ENCODE data around the gene MOB1B. TPM values are rescaled to one million over a fixed set of nuclear protein-coding genes. Genes with fewer than 3 reads are reported as not detected.

Gene MOB1B
- total and polyA plus RNA-seq, 2 of the 13 experiments (the other 11 are each of a cell fraction or from before 2014, with no cell fraction given): 3.9 to 4.0 TPM

DNA sequence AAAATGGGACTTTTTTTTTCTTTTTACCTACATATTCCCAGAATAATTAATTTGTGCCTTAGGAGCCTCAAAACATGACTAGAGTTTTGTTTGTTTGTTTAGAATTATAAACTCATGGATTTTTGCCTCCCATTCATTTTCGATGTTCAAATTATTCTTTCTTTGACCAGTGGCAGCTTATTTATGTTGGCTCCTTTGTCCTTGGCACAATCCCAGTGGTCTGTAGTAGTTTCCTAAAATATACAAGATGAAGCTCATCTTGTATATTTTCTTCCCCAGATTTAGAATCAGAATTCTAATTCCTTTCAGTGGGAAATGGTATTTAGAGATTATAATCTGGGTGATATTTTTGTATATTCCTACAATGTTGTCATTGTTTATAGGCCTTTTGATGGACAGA is 118.4 kb downstream of the MOB1B start:
- H2AFZ ChIP-seq (ENCODE audit: low read length): no peak overlapping the region
- no peaks in the 10 kb centered on the region for H3K9me3 ChIP-seq (ENCODE audit: low read length)
- BruUV-seq (replicated peaks): no TSS peak
- DNase-seq (ENCODE audit: low spot score): no peak
- 0 out of 5 replicates have a peak, but pooled peaks cover 0 to 4% of the 10 kb centered on the region in 2 experiments for H3K36me3 ChIP-seq (replicated peaks in 1 of 2; ENCODE audit: control insufficient read depth in 1 of 2, insufficient read depth in 2 of 2, low read length in 2 of 2)
- H3K27me3 ChIP-seq (ENCODE audit: control insufficient read depth in 1 of 2, insufficient read depth in 2 of 2, low read length in 2 of 2): no peaks in the 10 kb centered on the region
- intact Hi-C loops (cut with micrococcal nuclease; ENCODE audit: unreplicated experiment): no loop called here
- no peak for FAIRE-seq
- no peak for ATAC-seq
- POLR2A ChIA-PET: no interaction called here
- no peak for TF ChIP-seq U2AF1 (optimal IDR thresholded peaks at IDR 0.05; ENCODE audit: low read depth, low read length)
- TF ChIP-seq HNRNPK (IDR thresholded peaks at IDR 0.05; ENCODE audit: low read depth, low read length, poor library complexity, severe bottlenecking): no peak
- TF ChIP-seq ZBTB21 (CRISPR knock-in tag; IDR thresholded peaks at IDR 0.05): no peak
- TF ChIP-seq ZNF296 (CRISPR knock-in tag; conservative IDR thresholded peaks at IDR 0.05): no peak
- TF ChIP-seq, protein P1, sequence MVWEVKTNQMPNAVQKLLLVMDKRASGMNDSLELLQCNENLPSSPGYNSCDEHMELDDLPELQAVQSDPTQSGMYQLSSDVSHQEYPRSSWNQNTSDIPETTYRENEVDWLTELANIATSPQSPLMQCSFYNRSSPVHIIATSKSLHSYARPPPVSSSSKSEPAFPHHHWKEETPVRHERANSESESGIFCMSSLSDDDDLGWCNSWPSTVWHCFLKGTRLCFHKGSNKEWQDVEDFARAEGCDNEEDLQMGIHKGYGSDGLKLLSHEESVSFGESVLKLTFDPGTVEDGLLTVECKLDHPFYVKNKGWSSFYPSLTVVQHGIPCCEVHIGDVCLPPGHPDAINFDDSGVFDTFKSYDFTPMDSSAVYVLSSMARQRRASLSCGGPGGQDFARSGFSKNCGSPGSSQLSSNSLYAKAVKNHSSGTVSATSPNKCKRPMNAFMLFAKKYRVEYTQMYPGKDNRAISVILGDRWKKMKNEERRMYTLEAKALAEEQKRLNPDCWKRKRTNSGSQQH (CRISPR knock-in tag; IDR thresholded peaks at IDR 0.05; ENCODE audit: low read depth): no peak
- no peak for TF ChIP-seq SRY (CRISPR knock-in tag; IDR thresholded peaks at IDR 0.05)
- TF ChIP-seq, protein P2, sequence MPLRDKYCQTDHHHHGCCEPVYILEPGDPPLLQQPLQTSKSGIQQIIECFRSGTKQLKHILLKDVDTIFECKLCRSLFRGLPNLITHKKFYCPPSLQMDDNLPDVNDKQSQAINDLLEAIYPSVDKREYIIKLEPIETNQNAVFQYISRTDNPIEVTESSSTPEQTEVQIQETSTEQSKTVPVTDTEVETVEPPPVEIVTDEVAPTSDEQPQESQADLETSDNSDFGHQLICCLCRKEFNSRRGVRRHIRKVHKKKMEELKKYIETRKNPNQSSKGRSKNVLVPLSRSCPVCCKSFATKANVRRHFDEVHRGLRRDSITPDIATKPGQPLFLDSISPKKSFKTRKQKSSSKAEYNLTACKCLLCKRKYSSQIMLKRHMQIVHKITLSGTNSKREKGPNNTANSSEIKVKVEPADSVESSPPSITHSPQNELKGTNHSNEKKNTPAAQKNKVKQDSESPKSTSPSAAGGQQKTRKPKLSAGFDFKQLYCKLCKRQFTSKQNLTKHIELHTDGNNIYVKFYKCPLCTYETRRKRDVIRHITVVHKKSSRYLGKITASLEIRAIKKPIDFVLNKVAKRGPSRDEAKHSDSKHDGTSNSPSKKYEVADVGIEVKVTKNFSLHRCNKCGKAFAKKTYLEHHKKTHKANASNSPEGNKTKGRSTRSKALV (CRISPR knock-in tag; IDR thresholded peaks at IDR 0.05): no peak
- TF ChIP-seq, protein P3, sequence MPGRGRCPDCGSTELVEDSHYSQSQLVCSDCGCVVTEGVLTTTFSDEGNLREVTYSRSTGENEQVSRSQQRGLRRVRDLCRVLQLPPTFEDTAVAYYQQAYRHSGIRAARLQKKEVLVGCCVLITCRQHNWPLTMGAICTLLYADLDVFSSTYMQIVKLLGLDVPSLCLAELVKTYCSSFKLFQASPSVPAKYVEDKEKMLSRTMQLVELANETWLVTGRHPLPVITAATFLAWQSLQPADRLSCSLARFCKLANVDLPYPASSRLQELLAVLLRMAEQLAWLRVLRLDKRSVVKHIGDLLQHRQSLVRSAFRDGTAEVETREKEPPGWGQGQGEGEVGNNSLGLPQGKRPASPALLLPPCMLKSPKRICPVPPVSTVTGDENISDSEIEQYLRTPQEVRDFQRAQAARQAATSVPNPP (CRISPR knock-in tag; IDR thresholded peaks at IDR 0.05): no peak
- TF ChIP-seq JDP2 (CRISPR knock-in tag; IDR thresholded peaks at IDR 0.05; ENCODE audit: borderline replicate concordance): no peak
- no peak for TF ChIP-seq SIX1 (CRISPR knock-in tag; IDR thresholded peaks at IDR 0.05; ENCODE audit: borderline replicate concordance)
- TF ChIP-seq ZNF572 (CRISPR knock-in tag; IDR thresholded peaks at IDR 0.05): no peak
- TF ChIP-seq, protein P4, sequence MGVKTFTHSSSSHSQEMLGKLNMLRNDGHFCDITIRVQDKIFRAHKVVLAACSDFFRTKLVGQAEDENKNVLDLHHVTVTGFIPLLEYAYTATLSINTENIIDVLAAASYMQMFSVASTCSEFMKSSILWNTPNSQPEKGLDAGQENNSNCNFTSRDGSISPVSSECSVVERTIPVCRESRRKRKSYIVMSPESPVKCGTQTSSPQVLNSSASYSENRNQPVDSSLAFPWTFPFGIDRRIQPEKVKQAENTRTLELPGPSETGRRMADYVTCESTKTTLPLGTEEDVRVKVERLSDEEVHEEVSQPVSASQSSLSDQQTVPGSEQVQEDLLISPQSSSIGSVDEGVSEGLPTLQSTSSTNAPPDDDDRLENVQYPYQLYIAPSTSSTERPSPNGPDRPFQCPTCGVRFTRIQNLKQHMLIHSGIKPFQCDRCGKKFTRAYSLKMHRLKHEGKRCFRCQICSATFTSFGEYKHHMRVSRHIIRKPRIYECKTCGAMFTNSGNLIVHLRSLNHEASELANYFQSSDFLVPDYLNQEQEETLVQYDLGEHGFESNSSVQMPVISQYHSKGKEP (CRISPR knock-in tag; IDR thresholded peaks at IDR 0.05): no peak
- in situ Hi-C loops (cut with HindIII; ENCODE audit: extremely low pct_ligation_motif_present, low pct_unique_long_range_greater_than_20kb): loop anchor here (25.0 kb wide), 1 partner anchor 358 kb away; the partner anchor contains the start of gene JCHAIN
- H3K9ac ChIP-seq (ENCODE audit: insufficient read depth, low read depth, low read length): no peak overlapping the region
- H3K4me2 ChIP-seq (ENCODE audit: low read depth, low read length): no peak overlapping the region
- H4K20me1 ChIP-seq (ENCODE audit: insufficient read depth, low read length): no peaks in the 10 kb centered on the region
- CTCF ChIA-PET (ENCODE audit: low intra/inter-chr PET ratio, low total read pairs): no interaction called here
- no peak overlapping the region for H3K27ac ChIP-seq (ENCODE audit: extremely low read length, insufficient read depth, low read length)
- WGBS (ENCODE audit: low lambda C conversion rate): 97% methylated on average over 1 of the region's 1 CpG
- no peak overlapping the region for H3K4me3 ChIP-seq (replicated peaks in 1 of 3; ENCODE audit: insufficient read depth in 1 of 3, low read depth in 2 of 3, low read length in 3 of 3)
- no peaks in the 10 kb centered on the region for H3K79me2 ChIP-seq (ENCODE audit: insufficient read depth, low read length)
- H3K4me1 ChIP-seq (ENCODE audit: insufficient read depth, low read length): peaks cover 3% of the 10 kb centered on the region
